GM19395 (cell line): ENCODE results near the gene FAM162A.

ENCODE experiments used
- ATAC-seq: cut with Tn5 transposase; IDR thresholded peaks from one replicate; pipeline ENCODE4 v1.9.1; 2021; ENCODE audit warnings: mild to moderate bottlenecking, moderate library complexity; ENCODE audit not compliant: unreplicated experiment

The FAM162A gene

GRCh38 chr3:122383771-122384697 is at the start of gene FAM162A:
Gene FAM162A, plus strand, starts transcription at chr3:122384182. Its CDS starts 84 bp downstream, at chr3:122384266.
- peak; percentile 90 for ATAC-seq

- no peak for ATAC-seq
These were observed 41.2 kb upstream of the FAM162A start for GRCh38 chr3:122342803-122343202.

GRCh38 chr3:122343654-122344053 is 40.3 kb upstream of the FAM162A start:
- no peak for ATAC-seq

GRCh38 chr3:122349171-122349570 is 34.8 kb upstream of the FAM162A start:
- ATAC-seq: no peak

- no peak for ATAC-seq
These were observed 33.1 kb upstream of the FAM162A start for GRCh38 chr3:122350814-122351418.

- no peak for ATAC-seq
These were observed 32.4 kb upstream of the FAM162A start for GRCh38 chr3:122351612-122352011.

GRCh38 chr3:122353215-122353614 is 30.8 kb upstream of the FAM162A start:
- ATAC-seq: no peak

GRCh38 chr3:122353893-122354401 is 30.0 kb upstream of the FAM162A start:
- ATAC-seq: no peak

- ATAC-seq: no peak
These were observed 28.4 kb upstream of the FAM162A start for GRCh38 chr3:122355612-122356011.

GRCh38 chr3:122356402-122356801 is 27.6 kb upstream of the FAM162A start:
- ATAC-seq: no peak

- no peak for ATAC-seq
These were observed 25.9 kb upstream of the FAM162A start for GRCh38 chr3:122357828-122358702.

GRCh38 chr3:122358703-122359032 is 25.3 kb upstream of the FAM162A start:
- ATAC-seq: no peak

- ATAC-seq: no peak
These were observed 22.0 kb upstream of the FAM162A start for GRCh38 chr3:122362026-122362425.

GRCh38 chr3:122364490-122364889 is 19.5 kb upstream of the FAM162A start:
- no peak for ATAC-seq

- ATAC-seq: peak; percentile 50
These were observed 18.9 kb upstream of the FAM162A start for GRCh38 chr3:122365073-122365472.

- peak; percentile 83 for ATAC-seq
These were observed 18.2 kb upstream of the FAM162A start for GRCh38 chr3:122365582-122366378.

- ATAC-seq: no peak
These were observed 17.6 kb upstream of the FAM162A start for GRCh38 chr3:122366379-122366749.

- ATAC-seq: no peak
These were observed 9.9 kb upstream of the FAM162A start for GRCh38 chr3:122374034-122374433.

- ATAC-seq: no peak
These were observed 6.0 kb upstream of the FAM162A start for GRCh38 chr3:122377975-122378374.

GRCh38 chr3:122382888-122383666 is 905 bp upstream of the FAM162A start, which contains the start of gene MIX23:
Gene MIX23, minus strand, starts transcription at chr3:122383231. Its CDS starts 7 bp downstream, at chr3:122383224.
- ATAC-seq: peak; percentile 48
